ENCODE results near the gene SH2D6. TPM values are rescaled to one million over a fixed set of nuclear protein-coding genes. Genes with fewer than 3 reads are reported as not detected.
"Not testable (repeated sequence)": the region's sequence is repeated elsewhere in the genome, so short reads cannot be mapped to it uniquely, and the experiment has no call there.

Gene SH2D6
- total RNA-seq, 2 experiments from 2014 or later, result 0.94 to 1.4 TPM

DNA sequence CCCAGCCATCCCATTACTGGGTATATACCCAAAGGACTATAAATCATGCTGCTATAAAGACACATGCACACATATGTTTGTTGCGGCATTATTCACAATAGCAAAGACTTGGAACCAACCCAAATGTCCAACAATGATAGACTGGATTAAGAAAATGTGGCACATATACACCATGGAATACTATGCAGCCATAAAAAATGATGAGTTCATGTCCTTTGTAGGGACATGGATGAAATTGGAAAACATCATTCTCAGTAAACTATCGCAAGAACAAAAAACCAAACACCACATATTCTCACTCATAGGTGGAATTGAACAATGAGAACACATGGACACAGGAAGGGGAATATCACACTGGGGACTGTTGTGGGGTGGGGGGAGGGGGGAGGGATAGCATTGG lies 66.1 kb downstream of the SH2D6 start:
- H3K27me3 Mint-ChIP-seq; POLR2A ChIA-PET; H3K4me3 Mint-ChIP-seq; ATAC-seq (ENCODE audit: low read depth); H3K4me1 Mint-ChIP-seq; H3K9me3 Mint-ChIP-seq; H3K27ac Mint-ChIP-seq; H3K36me3 Mint-ChIP-seq; DNase-seq: not testable (repeated sequence)

DNA sequence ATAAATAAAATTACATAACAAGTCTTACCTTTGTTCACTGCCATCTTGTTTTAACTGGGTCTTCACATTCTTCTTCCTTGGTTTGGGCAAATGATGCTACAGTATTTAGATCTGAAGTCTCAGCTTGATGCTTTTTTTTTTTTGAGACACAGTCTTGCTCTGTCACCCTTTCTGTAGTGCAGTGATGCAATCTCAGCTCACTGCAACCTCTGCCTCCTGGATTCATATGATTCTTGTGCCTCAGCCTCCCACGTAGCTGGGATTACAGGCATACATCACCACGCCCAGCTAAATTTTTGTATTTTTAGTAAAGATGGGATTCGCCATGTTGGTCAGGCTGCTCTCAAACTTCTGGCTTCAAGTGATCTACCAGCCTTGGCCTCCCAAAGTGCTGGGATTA lies 67.3 kb downstream of the SH2D6 start:
- POLR2A ChIA-PET, result no interaction called here
- Mint-ChIP-seq H3K36me3 (peaks cover 2% of the 10 kb centered on the region), H3K9me3 (peaks cover 1% of the 10 kb centered on the region), H3K27me3 (peaks cover 2% of the 10 kb centered on the region), H3K4me1 (no peaks in the 10 kb centered on the region), H3K27ac (no peak overlapping the region), H3K4me3 (no peak overlapping the region)
- no peak for DNase-seq
- no peak for ATAC-seq (ENCODE audit: low read depth)

Other genes starting within 250 kb of the SH2D6 start
- 100 to 1,000 TPM; 144 to 148 TPM for gene TGOLN2, start 90.7 kb upstream of the SH2D6 start, total RNA-seq
- gene RETSAT, start 64.2 kb upstream of the SH2D6 start, total RNA-seq, result 10 to 100 TPM; 28.8 to 29.7 TPM
- gene ELMOD3, start 63.9 kb upstream of the SH2D6 start, total RNA-seq, result 10 to 100 TPM; 23.1 to 26.4 TPM
- gene CAPG, start 8.3 kb upstream of the SH2D6 start, total RNA-seq, result 100 to 1,000 TPM; 263 to 279 TPM
- 100 to 1,000 TPM; 218 to 222 TPM for gene MAT2A, start 120.5 kb downstream of the SH2D6 start, total RNA-seq
- gene GGCX, start 142.8 kb downstream of the SH2D6 start, total RNA-seq, result 10 to 100 TPM; 24.8 to 26.8 TPM
- 100 to 1,000 TPM; 128 to 135 TPM for gene VAMP8, start 158.9 kb downstream of the SH2D6 start, total RNA-seq
- 10 to 100 TPM; 66.7 to 70.8 TPM for gene VAMP5, start 165.7 kb downstream of the SH2D6 start, total RNA-seq
- gene RNF181, start 177.0 kb downstream of the SH2D6 start, total RNA-seq, result 10 to 100 TPM; 96.4 to 97.4 TPM
- gene TMEM150A, start 184.0 kb downstream of the SH2D6 start, total RNA-seq, result 1 to 10 TPM; 5.3 to 7.0 TPM
- 10 to 100 TPM; 54.7 to 61.2 TPM for gene C2orf68, start 193.4 kb downstream of the SH2D6 start, total RNA-seq
- gene USP39, start 197.5 kb downstream of the SH2D6 start, total RNA-seq, result 10 to 100 TPM; 72.8 to 75.2 TPM
- gene SFTPB, start 249.5 kb downstream of the SH2D6 start, total RNA-seq, result not detected